CD4-positive, alpha-beta T cell treated with Interleukin-15 for 1 hour (primary cell): ENCODE results near the gene LTBP1.

Experiments used
- DNase-seq: peaks from one replicate; pipeline ENCODE4 v3.0.0-alpha.2; 2020

Gene LTBP1

GRCh38 chr2:33275689-33276444 lies 329.1 kb downstream of the LTBP1 start:
- peak; percentile 48 for DNase-seq

- DNase-seq: no peak
Measured at GRCh38 chr2:33277002-33277426, 330.3 kb downstream of the LTBP1 start.

- DNase-seq: no peak
Measured at GRCh38 chr2:33278245-33278943, 331.6 kb downstream of the LTBP1 start.

GRCh38 chr2:33284287-33284686 lies 337.5 kb downstream of the LTBP1 start:
- no peak for DNase-seq

- DNase-seq: no peak
Measured at GRCh38 chr2:33287507-33288005, 340.8 kb downstream of the LTBP1 start.

- DNase-seq: no peak
Measured at GRCh38 chr2:33288011-33288410, 341.3 kb downstream of the LTBP1 start.

- no peak for DNase-seq
Measured at GRCh38 chr2:33289961-33290360, 343.2 kb downstream of the LTBP1 start.

GRCh38 chr2:33291278-33292013 lies 344.7 kb downstream of the LTBP1 start:
- DNase-seq: no peak

- DNase-seq: no peak
Measured at GRCh38 chr2:33292063-33292462, 345.3 kb downstream of the LTBP1 start.

- no peak for DNase-seq
Measured at GRCh38 chr2:33292981-33293595, 346.3 kb downstream of the LTBP1 start.

- DNase-seq: no peak
Measured at GRCh38 chr2:33298233-33298632, 351.5 kb downstream of the LTBP1 start.

- no peak for DNase-seq
Measured at GRCh38 chr2:33301355-33301754, 354.6 kb downstream of the LTBP1 start.

GRCh38 chr2:33302348-33302747 lies 355.6 kb downstream of the LTBP1 start:
- DNase-seq: no peak

GRCh38 chr2:33304032-33304864 lies 357.5 kb downstream of the LTBP1 start:
- DNase-seq: no peak

GRCh38 chr2:33307659-33308270 lies 361.0 kb downstream of the LTBP1 start:
- no peak for DNase-seq

- DNase-seq: no peak
Measured at GRCh38 chr2:33312355-33312754, 365.6 kb downstream of the LTBP1 start.

GRCh38 chr2:33313039-33313438 lies 366.3 kb downstream of the LTBP1 start:
- DNase-seq: no peak

GRCh38 chr2:33314541-33314940 lies 367.8 kb downstream of the LTBP1 start:
- DNase-seq: no peak

GRCh38 chr2:33316328-33316727 lies 369.6 kb downstream of the LTBP1 start:
- DNase-seq: no peak

- DNase-seq: no peak
Measured at GRCh38 chr2:33317369-33318007, 370.7 kb downstream of the LTBP1 start.

- DNase-seq: no peak
Measured at GRCh38 chr2:33318456-33318855, 371.7 kb downstream of the LTBP1 start.
